AG09309 (cell line): ENCODE data around the gene HK1.

Source experiments
- DNase-seq: peaks from one replicate; pipeline ENCODE4 v3.0.0-alpha.2; 2010; ENCODE audit warnings: low read depth
- H3K4me3 ChIP-seq: 2 replicates; pipeline ENCODE4 v1.5.1; 2011; ENCODE audit warnings: mild to moderate bottlenecking, low read depth, low read length, moderate library complexity; ENCODE audit not compliant: control insufficient read depth
- TF ChIP-seq, protein P1 (sequence below): IDR thresholded peaks from 2 replicates; pipeline ENCODE4 v1.5.1; 2011; ENCODE audit warnings: mild to moderate bottlenecking, low read depth, low read length, inconsistent platforms; ENCODE audit not compliant: insufficient read depth, control insufficient read depth; ENCODE audit errors: missing control alignments

Gene HK1

DNA sequence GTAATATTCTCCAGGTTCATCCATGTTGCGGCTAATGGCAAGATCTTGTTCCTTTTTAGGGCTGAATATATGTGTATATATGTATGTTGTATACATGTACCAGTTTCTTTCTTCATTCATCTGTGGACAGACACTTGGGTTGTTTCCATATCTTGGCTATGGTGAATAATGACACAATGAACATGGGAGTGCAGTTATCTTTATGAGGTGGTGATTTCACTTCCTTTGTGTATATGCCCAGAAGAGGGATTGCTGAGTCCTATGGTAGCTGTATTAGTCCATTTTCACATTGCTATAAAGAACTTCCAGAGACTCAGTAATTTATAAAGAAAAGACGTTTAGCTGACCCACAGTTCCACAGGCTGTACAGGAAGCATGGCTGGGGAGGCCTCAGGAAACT is 155.9 kb downstream of the HK1 start:
- TF ChIP-seq, protein P1, sequence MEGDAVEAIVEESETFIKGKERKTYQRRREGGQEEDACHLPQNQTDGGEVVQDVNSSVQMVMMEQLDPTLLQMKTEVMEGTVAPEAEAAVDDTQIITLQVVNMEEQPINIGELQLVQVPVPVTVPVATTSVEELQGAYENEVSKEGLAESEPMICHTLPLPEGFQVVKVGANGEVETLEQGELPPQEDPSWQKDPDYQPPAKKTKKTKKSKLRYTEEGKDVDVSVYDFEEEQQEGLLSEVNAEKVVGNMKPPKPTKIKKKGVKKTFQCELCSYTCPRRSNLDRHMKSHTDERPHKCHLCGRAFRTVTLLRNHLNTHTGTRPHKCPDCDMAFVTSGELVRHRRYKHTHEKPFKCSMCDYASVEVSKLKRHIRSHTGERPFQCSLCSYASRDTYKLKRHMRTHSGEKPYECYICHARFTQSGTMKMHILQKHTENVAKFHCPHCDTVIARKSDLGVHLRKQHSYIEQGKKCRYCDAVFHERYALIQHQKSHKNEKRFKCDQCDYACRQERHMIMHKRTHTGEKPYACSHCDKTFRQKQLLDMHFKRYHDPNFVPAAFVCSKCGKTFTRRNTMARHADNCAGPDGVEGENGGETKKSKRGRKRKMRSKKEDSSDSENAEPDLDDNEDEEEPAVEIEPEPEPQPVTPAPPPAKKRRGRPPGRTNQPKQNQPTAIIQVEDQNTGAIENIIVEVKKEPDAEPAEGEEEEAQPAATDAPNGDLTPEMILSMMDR = no peak
- H3K4me3 ChIP-seq = no peak overlapping the region
- no peak for DNase-seq

DNA sequence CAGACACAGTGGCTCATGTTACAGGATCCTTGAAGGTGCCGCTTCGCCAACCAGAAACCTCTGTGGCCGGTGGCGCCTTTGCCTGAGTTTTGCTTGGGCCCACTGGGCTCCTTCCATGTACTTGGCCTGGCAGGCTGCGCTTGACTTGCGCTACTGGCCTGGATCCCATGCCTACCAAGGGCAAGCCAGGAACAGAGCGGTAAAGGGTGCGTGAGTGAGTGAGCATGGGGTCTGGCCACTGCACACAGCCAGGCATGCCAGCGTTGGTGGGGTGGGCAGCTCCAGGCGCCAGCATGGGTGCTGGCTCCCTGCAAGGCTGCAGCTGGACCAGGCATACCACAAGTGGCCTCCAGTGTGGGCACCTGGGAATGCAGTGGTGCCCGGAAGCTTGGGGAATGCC is 156.6 kb downstream of the HK1 start:
- H3K4me3 ChIP-seq = no peak overlapping the region
- TF ChIP-seq, protein P1 = no peak
- no peak for DNase-seq

- H3K4me3 ChIP-seq = no peak overlapping the region
- TF ChIP-seq, protein P1 = no peak
- DNase-seq = no peak
Observed at GRCh38 chr10:69435966-69436520, 157.7 kb downstream of the HK1 start.

- TF ChIP-seq, protein P1 = no peak
- no peak for DNase-seq
- H3K4me3 ChIP-seq = no peak overlapping the region
Observed at GRCh38 chr10:69437321-69438259, 159.3 kb downstream of the HK1 start.

- H3K4me3 ChIP-seq = no peak overlapping the region
- TF ChIP-seq, protein P1 = no peak
- DNase-seq = no peak
Observed at GRCh38 chr10:69438536-69439349, 160.4 kb downstream of the HK1 start.

DNA sequence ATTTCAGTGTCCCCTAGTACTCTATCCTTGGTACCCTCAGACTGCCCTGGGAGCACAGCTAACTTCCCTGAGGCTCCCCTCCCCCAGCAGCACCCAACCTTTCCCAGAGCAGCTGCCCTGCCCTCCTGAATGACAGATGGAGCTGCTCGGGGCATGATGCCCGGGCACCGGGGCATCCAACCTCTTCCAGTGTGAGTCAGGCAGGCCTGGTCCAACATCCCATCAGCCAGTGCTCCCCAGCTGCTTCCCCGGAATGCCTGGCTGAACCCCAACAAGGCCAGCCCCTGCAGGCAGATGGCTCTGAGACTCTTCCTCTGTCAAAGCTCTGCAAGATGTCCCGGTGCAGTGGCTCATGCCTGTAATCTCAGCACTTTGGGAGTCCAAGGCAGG is 161.0 kb downstream of the HK1 start:
- H3K4me3 ChIP-seq = no peak overlapping the region
- no peak for DNase-seq
- TF ChIP-seq, protein P1 = no peak
